Stimulated activated CD4-positive, alpha-beta T cell treated with anti-CD3 and anti-CD28 coated beads, Interleukin-4, amount 100 ng/mL, for 1 hour (primary cell): ENCODE results near the gene ZNF565.
"Not testable (repeated sequence)": the region's sequence is repeated elsewhere in the genome, so short reads cannot be mapped to it uniquely, and the experiment has no call there.

ENCODE experiments used
- DNase-seq: peaks from one replicate; pipeline ENCODE4 v3.0.0-alpha.2; 2020

ZNF565 gene

DNA sequence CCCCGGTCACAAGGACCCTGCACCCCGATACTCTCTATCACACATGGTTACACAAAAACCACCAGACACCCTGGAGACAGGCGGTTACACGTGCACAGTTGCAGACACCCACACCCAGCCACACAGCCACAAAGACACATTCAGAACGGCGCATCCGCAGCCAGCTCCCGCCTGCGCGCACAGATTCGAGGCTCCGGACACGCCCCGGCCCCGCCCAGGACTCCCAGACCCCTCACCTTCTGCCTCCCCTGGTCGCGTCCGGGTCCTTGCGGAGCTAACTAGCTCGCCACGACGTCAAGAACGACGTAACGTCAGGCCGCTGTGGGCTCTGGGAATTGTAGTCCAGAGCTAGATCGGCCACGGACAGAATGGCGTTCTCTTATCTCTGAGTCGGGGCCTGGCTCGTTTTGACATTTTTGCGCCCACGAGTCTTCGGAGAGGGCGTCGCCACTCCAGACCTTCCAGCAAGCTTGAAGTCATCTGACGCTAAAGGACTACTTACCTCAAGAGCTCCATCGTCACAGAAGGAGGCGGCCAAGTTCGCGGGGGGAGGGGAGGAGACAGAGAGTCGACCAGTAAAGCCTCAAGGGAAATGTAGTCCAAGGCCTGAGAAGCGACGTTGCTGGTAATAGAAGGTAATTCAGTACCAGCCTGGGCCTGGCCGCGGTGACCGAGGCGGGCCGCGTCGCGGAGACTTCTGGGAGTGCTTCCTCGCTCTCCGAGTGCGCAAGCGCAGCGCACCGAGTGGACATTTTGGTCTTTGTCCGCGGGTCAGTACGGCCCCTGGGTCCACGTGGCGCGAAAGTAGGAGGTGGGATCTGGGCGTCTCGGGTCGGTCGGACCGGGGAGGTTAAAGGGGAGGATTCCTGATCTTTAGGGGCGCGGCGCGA lies at the start of gene ZNF565, which contains the start of gene ZNF146:
TSS of gene ZNF565 (minus strand) at position 280 of the 890 bp plus-strand sequence. CDS start 12,680 bp downstream, outside the sequence.
TSS of gene ZNF146 (plus strand) at position 721 of the 890 bp plus-strand sequence. CDS start 21,335 bp downstream, outside the sequence.
- peak; percentile 97 for DNase-seq

DNA sequence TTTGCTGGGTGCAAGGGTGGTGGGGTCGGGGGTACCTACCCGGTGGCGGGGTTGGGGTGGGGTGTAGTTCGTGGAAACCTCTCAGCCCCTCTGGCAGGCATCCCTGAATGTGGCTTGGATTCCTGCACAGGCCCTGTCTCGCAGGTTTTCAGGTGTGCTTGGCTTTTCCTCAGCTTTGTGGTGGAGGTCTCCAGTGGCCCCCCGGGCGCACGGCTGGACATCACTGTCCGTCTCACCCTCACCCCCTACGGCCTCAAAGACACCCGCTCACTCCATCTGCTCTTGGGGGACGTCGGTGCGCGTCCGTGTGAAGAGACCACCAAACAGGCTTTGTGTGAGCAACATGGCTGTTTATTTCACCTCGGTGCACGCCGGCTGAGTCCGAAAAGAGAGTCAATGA lies 44.7 kb upstream of the ZNF565 start:
- DNase-seq = no peak

DNA sequence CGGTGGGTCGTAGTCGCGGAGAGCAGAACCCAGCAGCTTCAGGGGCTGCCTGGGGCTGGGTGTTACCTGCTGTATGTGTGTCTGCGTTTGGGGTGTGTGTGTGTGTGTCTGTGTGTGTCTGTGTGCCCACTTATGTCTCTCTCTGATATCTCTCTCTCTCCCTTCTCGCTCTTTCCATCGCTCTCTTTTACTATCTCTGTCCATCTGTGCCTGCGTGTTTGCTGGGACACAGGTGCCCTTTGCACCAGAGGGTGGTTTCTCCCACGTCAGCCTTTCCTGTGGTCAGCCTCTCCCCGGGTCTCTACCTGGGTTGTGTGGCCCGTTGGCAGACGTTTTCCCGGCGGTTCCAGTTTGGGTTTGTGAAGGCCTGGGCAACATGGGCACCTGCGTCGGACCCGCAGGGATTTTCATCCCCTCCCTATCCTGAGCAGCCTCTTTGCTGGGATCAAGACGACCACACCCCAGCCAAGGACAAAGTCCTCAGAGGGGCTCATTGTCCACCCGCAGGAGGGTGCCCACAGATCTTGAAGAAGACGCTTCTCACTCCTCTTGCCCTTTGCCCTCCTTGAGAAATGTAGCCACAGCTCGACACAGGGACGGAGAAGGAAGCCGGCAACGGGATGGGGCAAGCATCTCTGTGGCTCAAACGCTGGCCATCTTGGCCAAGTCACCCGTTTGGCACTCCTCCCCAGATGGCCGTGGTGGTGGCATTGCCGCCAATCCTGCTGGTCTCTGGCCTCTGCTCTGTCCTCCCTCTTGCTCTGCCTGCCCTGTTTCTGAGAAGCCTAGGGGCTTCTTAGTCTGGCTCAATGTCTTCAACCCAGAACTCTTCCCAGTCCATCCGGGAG lies 43.8 kb upstream of the ZNF565 start:
- no peak for DNase-seq

DNA sequence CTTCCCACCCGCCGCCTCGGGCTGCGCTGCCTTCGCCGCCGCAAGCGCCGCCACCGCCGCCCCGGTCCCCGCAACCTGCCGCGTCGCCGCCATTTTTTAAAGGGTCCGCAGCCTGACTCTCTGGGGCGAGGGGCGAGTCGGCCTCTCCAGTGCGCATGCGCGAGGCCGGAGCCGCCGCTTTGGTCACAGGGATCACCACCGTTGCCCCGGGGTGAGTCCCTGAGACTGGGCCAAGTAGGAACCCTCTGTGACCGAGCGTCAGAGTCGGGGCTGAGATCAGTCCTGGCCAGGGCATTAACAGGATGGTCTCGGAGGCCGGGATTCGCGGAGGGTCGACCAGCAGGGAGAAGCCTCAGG lies 43.0 kb upstream of the ZNF565 start:
- no peak for DNase-seq

DNA sequence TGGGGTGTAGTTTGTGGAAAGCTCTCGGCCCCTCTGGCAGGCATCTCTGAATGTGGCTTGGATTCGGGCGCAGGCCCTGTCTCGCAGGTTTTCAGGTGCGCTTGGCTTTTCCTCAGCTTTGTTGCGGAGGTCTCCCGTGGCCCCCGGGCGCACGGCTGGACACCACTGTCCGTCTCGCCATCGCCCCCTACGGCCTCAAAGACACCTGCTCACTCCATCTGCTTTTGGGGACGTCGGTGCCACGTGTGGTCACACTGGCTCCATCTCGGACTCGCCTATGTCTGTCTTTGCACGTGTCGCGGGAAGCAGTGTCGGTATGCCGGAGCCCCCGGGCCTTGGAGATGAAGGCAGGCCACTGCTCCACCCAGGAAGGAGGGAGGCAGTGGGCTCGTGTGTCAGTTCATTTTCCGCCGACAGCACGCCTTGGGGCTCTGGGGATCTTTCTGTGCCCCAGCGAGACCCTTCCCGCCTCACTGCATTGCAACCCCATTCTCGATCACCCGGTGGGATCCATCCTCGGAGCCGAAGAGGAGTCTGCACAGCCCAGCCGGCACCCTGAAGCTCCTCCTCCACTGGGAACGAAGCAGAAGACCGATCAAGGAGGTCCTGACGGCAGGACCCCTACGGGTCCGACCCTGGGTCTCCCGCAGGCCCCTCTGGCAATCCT lies 42.5 kb upstream of the ZNF565 start:
- DNase-seq = no peak

DNA sequence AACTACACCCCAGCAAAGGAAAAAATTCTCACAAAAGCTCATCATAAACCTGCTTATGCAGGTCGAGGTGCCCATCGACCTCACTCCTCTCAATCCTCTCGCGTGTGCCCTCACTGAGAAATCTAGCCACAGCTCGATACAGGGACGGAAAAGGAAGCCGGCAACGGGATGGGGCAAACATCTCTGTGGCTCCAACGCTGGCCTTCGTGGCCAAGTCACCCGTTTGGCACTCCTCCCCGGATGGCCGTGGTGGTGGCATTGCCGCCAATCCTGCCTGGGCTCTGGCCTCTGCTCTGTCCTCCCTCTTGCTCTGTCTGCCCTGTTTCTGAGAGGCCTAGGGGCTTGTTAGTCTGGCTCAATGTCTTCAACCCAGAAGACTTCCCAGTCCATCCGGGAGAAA lies 41.6 kb upstream of the ZNF565 start:
- DNase-seq = no peak

DNA sequence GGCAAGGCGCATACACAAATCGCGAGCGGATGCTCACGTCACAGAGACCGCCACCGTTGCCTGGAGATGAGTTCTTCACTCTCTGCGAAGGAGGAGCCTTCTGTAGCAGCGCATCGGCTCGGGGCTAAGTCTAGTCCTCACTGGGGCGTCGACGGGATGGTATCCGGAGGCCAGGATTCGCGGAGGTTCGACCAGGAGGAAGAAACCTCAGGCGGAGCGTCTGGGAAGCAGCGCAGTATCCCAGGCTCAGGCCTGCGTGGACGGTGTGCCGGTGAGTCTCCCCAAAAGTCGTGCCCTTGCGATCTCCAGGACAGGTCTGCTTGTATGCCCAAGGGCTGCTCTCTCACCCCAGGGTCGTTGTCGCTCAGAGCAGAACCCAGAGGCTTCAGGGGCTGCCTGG lies 40.9 kb upstream of the ZNF565 start:
- DNase-seq = no peak

DNA sequence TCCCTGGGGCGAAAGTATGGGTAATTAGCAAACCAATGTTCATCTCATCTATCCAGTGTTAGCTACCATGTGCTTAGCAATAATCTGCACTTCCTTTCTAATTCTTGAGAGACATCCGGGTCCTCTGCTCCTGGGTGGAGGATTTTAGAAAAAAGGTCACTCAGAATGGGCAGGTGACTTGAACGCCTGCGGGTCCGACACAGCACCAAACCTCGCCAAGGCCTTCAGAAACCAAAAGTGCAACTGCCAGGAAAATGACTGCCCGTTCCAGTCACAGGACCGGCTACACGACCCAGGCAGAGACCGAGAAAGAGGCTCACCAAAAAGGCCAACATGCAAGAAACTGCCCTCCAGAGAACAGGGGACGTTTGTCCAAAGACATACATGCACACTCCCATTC lies 40.4 kb upstream of the ZNF565 start:
- DNase-seq = no peak

DNA sequence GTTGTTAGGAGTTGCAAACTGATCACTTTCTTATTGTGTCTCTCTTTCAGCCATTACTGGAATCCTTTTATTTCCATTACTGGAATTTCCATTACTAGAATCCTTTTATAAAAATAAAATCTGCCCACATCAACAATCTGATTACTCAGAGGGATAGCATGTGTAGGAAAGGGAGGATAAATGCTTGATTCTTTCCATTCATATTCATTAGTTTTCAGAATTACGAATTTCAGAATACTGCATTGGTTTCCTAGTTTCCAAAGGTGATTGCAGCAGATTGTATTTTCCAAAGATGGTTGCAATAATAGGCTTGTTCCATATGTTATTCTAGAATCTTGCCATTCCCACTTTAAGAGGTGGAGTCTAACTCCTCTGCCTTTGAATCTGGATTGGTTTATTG lies 37.6 kb upstream of the ZNF565 start:
- DNase-seq = no peak

DNA sequence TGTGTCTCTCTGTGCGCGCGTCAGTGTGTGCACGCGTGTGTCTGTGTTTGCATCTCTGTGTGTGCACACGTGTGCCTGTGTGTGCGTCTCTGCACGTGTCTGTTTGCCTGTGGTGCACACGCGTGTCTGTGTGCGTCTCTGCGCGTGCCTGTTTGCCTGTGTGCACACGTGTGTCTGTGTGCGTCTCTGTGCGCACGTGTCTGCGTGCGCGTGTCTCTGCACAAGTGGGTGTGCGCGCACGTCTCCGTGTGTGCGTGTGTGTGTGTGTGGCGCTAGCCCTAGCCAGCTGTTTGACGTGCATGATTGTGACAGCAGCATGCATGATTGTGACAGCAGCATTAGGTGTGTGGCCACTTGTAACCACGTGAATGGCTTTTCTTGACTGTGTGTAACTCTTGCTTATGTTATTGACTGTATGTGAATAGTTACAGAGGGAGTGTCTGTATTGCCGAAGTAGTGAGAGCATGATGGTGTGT lies 31.6 kb upstream of the ZNF565 start:
- DNase-seq = no peak

DNA sequence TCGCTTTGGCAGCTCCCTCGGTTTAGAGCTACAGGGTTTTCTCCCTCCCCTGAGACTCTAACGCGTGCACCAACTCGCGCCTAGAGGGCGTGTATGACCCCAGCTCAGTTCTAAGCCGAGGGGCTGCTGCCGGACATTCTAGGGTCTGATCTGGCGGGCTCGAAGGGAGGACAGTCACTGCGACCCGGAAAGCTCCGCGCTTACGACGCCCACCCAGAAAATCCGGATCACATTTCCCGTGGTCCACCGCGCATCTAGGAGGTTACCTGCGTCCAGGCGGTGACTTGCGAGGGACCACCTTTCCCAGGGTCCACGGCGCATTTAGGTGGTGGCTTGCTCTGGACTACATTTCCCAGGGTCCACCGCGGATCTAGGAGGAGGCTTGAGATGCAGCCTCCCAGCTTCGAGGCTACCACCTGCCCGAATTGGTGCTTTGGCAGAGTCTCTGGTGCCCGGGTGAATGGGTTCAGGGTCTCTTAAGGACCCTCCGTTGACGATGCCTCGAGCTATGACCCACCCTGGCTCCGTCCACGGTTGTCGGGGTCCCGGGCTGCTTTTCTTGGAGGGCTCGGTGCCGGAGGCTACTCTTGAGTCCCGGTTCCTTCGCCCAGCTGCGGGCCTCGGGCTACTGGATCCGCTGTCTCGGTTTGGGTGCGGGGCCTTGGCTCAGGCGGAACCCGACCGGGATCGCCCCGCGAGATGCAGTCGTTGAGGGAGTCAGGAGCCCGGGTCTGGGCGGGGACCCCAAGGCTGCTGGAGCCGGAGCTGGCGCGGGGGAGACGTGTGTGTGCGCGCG lies 30.9 kb upstream of the ZNF565 start:
- DNase-seq = no peak

DNA sequence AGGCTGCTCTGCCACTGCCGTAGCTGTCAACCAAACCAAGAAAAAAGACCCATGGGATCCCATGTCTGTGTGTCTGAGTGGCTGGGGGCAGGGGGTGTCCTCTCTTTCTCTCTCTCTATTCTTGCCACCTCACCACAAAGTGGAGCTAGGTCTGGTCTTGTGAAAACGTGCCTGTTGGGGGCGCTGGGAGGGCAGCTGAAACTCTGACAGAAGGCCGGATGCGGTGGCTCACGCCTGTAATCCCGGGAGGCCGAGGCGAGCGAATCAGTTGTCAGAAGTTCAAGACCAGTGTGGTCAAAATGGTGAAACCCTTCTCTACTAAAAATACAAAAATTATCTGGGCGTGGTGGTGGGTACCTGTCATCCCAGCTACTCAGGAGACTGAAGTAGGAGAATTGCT lies 29.6 kb upstream of the ZNF565 start:
- no peak for DNase-seq

DNA sequence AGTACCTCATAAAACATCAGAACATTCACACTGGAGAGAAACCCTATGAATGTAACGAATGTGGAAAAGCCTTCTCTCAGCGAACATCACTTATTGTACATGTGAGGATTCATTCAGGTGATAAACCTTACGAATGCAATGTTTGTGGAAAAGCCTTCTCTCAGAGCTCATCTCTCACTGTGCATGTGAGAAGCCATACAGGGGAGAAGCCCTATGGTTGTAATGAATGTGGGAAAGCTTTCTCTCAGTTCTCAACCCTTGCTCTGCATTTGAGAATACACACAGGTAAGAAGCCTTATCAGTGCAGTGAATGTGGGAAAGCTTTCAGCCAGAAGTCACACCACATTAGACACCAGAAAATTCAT lies 22.5 kb upstream of the ZNF565 start:
- no peak for DNase-seq

DNA sequence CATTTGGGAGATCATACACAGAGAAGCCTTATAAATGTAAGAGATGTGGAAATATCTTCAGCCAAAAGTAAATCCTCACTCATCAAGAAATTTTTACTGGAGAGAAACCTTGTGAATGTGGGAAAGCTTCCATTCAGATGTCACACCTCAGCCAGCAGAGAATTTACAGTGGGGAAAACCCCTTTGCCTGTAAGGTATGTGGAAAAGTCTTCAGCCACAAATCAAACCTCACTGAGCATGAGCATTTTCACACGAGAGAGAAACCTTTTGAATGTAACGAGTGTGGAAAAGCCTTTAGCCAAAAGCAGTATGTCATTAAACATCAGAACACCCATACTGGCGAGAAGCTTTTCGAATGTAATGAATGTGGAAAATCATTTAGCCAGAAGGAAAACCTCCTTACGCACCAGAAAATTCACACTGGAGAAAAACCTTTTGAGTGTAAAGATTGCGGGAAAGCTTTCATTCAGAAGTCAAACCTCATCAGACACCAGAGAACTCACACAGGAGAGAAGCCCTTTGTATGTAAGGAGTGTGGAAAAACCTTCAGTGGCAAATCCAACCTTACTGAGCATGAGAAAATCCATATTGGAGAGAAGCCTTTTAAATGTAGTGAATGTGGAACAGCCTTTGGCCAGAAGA lies 22.0 kb upstream of the ZNF565 start:
- no peak for DNase-seq

DNA sequence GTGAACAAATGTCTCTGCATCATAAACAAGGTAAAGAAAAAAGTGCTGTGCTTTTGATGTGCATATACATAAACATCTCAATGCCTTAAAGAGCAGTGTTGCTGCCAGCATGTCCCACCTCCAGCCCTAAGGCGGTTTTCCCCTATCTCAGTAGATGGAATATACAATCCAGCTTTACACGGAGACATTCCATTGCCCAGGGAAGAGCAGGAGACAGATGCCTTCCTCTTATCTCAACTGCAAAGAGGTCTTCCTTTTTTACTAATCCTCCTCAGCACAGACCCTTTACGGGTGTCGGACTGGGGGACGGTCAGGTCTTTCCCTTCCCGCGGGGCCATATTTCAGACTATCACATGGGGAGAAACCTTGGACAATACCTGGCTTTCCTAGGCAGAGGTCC lies 19.2 kb upstream of the ZNF565 start:
- DNase-seq = not testable (repeated sequence)

DNA sequence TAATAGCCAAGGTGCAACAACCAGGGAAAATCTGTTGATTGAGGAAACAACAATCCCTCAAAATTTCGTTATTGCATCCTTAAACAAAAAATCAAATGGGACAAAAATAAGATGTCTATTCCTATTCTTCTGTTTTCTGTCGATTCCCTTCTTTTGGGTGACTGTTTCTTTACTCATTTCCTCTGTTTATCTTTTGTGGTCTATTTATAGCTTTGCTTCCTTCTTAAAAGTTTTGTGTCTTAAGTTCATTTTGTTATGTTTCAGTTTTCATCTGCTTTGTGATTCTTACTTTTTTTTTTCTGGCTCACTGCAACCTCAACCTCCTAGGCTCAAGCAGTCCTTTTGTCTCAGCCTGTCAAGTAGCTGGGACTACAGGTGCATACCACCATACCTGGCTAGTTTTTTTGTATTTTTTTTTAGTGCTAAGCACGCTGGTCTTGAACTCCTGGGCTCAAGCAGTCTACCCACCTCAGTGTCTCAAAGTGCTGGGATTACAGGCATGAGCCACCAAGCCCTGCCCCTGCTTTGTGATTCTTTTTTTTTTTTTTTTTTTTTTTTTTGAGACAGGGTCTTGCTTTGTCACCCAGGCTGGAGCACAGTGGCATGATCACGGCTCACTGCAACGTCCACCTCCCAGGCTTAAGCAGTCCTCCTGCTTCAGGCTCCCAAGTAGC lies 10.9 kb upstream of the ZNF565 start:
- DNase-seq = no peak

DNA sequence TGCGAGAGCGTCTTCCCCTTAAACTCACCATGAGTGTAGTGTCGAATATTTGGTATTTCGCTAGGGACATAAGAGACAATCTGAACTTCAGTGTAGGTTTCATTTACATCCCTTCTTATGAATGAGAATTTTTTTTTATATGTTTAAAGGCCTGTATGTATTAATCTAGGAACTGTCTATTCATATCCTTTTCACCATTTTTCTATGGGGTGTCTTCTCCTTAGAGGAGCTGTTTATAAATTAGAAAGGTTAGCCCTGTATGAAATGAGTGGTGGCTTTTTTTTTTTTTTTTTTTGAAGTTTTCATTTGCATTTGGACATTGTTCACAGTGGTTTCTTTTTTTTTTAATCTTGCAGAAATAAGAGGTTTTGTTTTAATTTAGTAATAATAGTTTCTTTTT lies 8.0 kb upstream of the ZNF565 start:
- DNase-seq = no peak

DNA sequence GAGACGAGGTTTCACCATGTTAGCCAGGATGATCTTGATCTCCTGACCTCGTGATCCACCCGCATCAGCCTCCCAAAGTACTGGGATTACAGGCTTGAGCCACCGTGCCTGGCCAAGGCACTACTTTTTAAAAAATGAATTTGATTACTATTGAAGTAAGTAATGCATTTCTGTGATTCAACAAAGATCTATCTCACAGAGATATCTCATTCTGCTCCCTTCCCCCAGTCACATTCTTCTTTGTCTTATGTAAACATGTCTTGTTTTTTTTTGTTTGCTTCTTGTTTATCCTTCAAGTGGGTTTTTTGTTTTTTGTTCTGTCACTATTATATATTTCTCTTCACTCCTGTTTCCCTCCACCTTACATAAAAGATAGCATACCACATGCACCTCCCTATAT lies 7.0 kb upstream of the ZNF565 start:
- DNase-seq = no peak

DNA sequence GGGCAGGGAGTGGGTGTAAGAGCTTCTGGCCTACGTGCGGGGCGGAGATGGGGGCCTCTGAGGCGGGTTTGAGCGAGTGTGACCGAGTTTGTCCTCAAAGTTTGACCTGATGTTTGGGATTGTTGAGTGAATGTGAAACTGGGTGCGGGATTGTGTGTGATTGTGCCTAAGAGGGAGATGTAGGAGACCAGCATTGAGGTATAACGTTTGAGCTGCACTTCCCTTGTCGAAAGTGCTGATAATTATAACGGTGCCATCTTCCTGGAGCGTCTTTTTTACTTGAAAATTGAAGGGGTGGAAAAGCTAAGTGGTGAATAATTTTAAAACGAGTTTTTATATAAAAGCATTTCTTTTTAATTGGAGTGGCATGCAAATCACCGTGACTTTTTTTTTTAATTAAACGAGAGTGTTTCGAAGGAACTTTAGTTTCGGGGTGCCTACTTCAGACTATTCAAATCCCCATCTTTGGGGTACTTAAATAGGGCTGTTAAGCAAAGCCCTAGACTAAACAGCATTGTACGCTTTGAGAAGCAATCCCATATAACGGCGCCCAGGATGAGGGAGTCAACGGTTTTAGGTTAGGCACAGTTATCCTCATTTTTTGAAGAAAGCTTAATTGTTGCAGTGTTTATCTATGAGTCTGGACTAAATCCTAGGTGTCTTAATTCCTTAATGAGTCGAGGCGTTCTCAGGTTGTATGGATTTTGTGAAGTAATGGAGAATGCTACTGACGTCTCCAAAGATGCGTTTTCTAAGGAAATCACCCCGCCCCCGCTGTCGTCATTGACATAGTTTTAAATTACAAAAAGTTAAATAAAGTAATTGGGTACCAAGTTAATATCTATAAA lies 1.0 kb upstream of the ZNF565 start:
- peak; percentile 13 for DNase-seq

DNA sequence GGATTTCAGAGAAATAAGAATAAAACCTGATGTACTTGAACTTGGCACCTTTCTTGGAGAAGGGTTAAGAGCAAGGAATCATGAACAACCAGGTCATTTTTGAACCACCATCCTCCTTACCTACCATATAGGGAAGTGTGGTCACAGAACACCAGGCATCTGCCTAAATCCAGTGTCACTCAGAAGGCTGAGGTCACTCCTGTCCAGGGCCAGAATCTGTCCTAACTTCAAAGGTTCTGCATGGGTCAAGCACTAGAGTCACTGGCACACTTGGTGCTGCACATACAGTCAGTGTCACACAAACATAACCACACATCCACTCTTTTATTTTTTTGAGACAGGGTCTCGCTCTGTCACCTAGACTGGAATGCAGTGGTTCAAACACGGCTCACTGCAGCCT lies 1.6 kb downstream of the ZNF565 start:
- DNase-seq = no peak
